SK-N-SH (cell line): ENCODE data around the gene GALNT5. TPM values are rescaled to one million over a fixed set of nuclear protein-coding genes. Genes with fewer than 3 reads are reported as not detected.

ENCODE experiments used
- CTCF ChIA-PET: fragments of 300-600, 350-600 bp; formaldehyde crosslinking; extraction: SDS; loops from one replicate; lab custom pipeline; 2021; lab: Yijun Ruan, JAX
- POLR2A ChIA-PET: fragments of 350-600 bp; sonication (Branson Sonifier 250); formaldehyde crosslinking; extraction: SDS; loops from one replicate; lab custom pipeline; 2020; ENCODE audit warnings: antibody characterized with exemption, inconsistent platforms; lab: Yijun Ruan, JAX
- DNase-seq: peaks from one replicate; pipeline ENCODE4 v3.0.0; 2012
- H2AFZ ChIP-seq: fragments of 200-600 bp; sonication (generic); 2 replicates; pipeline ENCODE4 v1.8.1; 2016; ENCODE audit warnings: antibody characterized with exemption, mild to moderate bottlenecking, low read depth
- H3F3A ChIP-seq: fragments of 200-600 bp; sonication (generic); replicated peaks from 2 replicates; pipeline ENCODE3; 2016; ENCODE audit warnings: antibody characterized with exemption, mild to moderate bottlenecking; ENCODE audit not compliant: insufficient read depth
- H3K27ac ChIP-seq, 2 experiments: fragments of 200-500 bp in 1 of 2; fragments of 200-600 bp in 1 of 2; sonication (Bioruptor generic) in 1 of 2; sonication (generic), shearing (Covaris generic) in 1 of 2; 2 replicates each; pipeline versions ENCODE4 v1.5.1 to v1.6.1; 2014 to 2016; ENCODE audit warnings: low read depth in 2 of 2, inconsistent platforms in 1 of 2, low read length in 1 of 2, mild to moderate bottlenecking in 1 of 2, mixed read lengths in 1 of 2
- H3K27me3 ChIP-seq: fragments of 200-600 bp; sonication (generic), shearing (Covaris generic); 2 replicates; pipeline ENCODE4 v1.6.1; 2016; ENCODE audit warnings: mixed run types; ENCODE audit not compliant: insufficient read depth
- H3K36me3 ChIP-seq, 2 experiments: fragments of 200-500 bp in 1 of 2; fragments of 200-600 bp in 1 of 2; sonication (Bioruptor generic) in 1 of 2; sonication (generic) in 1 of 2; replicated peaks in 1 of 2; 2 replicates each; pipeline versions ENCODE3 to v1.5.1; 2014 to 2016; ENCODE audit warnings: low read length in 1 of 2, mild to moderate bottlenecking in 1 of 2; ENCODE audit not compliant: insufficient read depth in 2 of 2, control insufficient read depth in 1 of 2
- H3K4me1 ChIP-seq, 2 experiments: fragments of 200-500 bp in 1 of 2; fragments of 200-600 bp in 1 of 2; sonication (Bioruptor generic) in 1 of 2; sonication (generic), shearing (Covaris generic) in 1 of 2; 2 replicates each; pipeline versions ENCODE4 v1.5.1 to v1.6.1; 2014 to 2016; ENCODE audit warnings: low read depth in 1 of 2, low read length in 1 of 2, mixed run types in 1 of 2; ENCODE audit not compliant: insufficient read depth in 2 of 2, control insufficient read depth in 1 of 2
- H3K4me2 ChIP-seq: fragments of 200-600 bp; sonication (generic), shearing (Covaris generic); 2 replicates; pipeline ENCODE4 v1.6.1; 2017; ENCODE audit warnings: mixed run types
- H3K4me3 ChIP-seq, 2 experiments: fragments of 200-500 bp in 1 of 2; fragments of 200-600 bp in 1 of 2; sonication (Bioruptor generic) in 1 of 2; sonication (generic), shearing (Covaris generic) in 1 of 2; 2 replicates each; pipeline versions ENCODE4 v1.5.1 to v1.8.1; 2014 to 2016; ENCODE audit warnings: low read depth in 2 of 2, inconsistent platforms in 1 of 2, low read length in 1 of 2, mild to moderate bottlenecking in 1 of 2, mixed read lengths in 1 of 2, moderate library complexity in 1 of 2
- H3K79me2 ChIP-seq: fragments of 200-600 bp; sonication (generic); 2 replicates; pipeline ENCODE4 v1.8.1; 2017; ENCODE audit warnings: mild to moderate bottlenecking; ENCODE audit not compliant: insufficient read depth
- H3K9ac ChIP-seq: fragments of 200-600 bp; sonication (generic); 2 replicates; pipeline ENCODE4 v1.6.1; 2017; ENCODE audit warnings: mixed run types
- H3K9me2 ChIP-seq: fragments of 200-600 bp; sonication (generic); 2 replicates; pipeline ENCODE4 v1.6.1; 2017; ENCODE audit warnings: mixed run types
- H3K9me3 ChIP-seq: fragments of 200-600 bp; sonication (generic); 2 replicates; pipeline ENCODE4 v1.6.1; 2017; ENCODE audit warnings: mixed run types, mild to moderate bottlenecking, moderate library complexity
- H4K20me1 ChIP-seq: fragments of 200-600 bp; sonication (generic); 2 replicates; pipeline ENCODE4 v1.6.1; 2017; ENCODE audit warnings: mild to moderate bottlenecking, mixed run types; ENCODE audit not compliant: insufficient read depth
- CHD2 ChIP-seq: fragments of 150-350 bp; IDR thresholded peaks from 2 replicates; pipeline ENCODE4 v1.6.1; 2018; ENCODE audit warnings: low read length; ENCODE audit not compliant: partially characterized antibody
- ELF1 ChIP-seq: IDR thresholded peaks from 2 replicates; pipeline ENCODE4 v1.4.0; 2012
- EP300 ChIP-seq, 2 experiments: IDR thresholded peaks; 2 replicates each; pipeline versions ENCODE4 v1.4.0 to v1.6.1; 2012; ENCODE audit warnings: borderline replicate concordance in 1 of 2, low read depth in 1 of 2, low read length in 1 of 2
- GATA2 ChIP-seq: sonication (generic); formaldehyde crosslinking; IDR thresholded peaks from 2 replicates; pipeline ENCODE4 v1.5.0; 2020; ENCODE audit warnings: mild to moderate bottlenecking, missing genetic modification reagents
- JUND ChIP-seq: IDR thresholded peaks from 2 replicates; pipeline ENCODE4 v1.4.0; 2012
- MEF2A ChIP-seq: IDR thresholded peaks from 2 replicates; pipeline ENCODE4 v1.4.0; 2012; ENCODE audit warnings: low read depth, borderline replicate concordance
- MXI1 ChIP-seq: IDR thresholded peaks from 2 replicates; pipeline ENCODE4 v1.6.1; 2012; ENCODE audit warnings: mild to moderate bottlenecking, low read depth, low read length, improper control_type of control experiment
- NFIC ChIP-seq: IDR thresholded peaks from 2 replicates; pipeline ENCODE4 v1.4.0; 2012; ENCODE audit warnings: borderline replicate concordance
- NRF1 ChIP-seq: IDR thresholded peaks from 2 replicates; pipeline ENCODE4 v1.6.1; 2012; ENCODE audit warnings: low read depth, mild to moderate bottlenecking, low read length
- RAD21 ChIP-seq: IDR thresholded peaks from 2 replicates; pipeline ENCODE4 v1.6.1; 2012; ENCODE audit warnings: mild to moderate bottlenecking, low read length
- RCOR1 ChIP-seq: fragments of 150-350 bp; IDR thresholded peaks from 2 replicates; pipeline ENCODE4 v1.6.1; 2017; ENCODE audit warnings: antibody characterized with exemption, low read length
- RFX5 ChIP-seq: IDR thresholded peaks from 2 replicates; pipeline ENCODE4 v1.6.1; 2012; ENCODE audit warnings: mild to moderate bottlenecking, improper control_type of control experiment, low read length
- SIN3A ChIP-seq: IDR thresholded peaks from 2 replicates; pipeline ENCODE4 v1.6.1; 2012; ENCODE audit warnings: low read depth, mild to moderate bottlenecking, low read length, moderate library complexity, borderline replicate concordance
- SMC3 ChIP-seq: IDR thresholded peaks from 2 replicates; pipeline ENCODE4 v1.6.1; 2012; ENCODE audit warnings: low read depth, low read length, improper control_type of control experiment
- TAF1 ChIP-seq: IDR thresholded peaks from 2 replicates; pipeline ENCODE4 v1.6.1; 2012; ENCODE audit warnings: low read depth, mild to moderate bottlenecking, low read length, moderate library complexity, borderline replicate concordance
- TCF12 ChIP-seq: IDR thresholded peaks from 2 replicates; pipeline ENCODE4 v1.4.0; 2012
- TEAD4 ChIP-seq: IDR thresholded peaks from 2 replicates; pipeline ENCODE4 v1.4.0; 2012; ENCODE audit warnings: mild to moderate bottlenecking, borderline replicate concordance; ENCODE audit not compliant: insufficient read depth
- YY1 ChIP-seq: IDR thresholded peaks from 2 replicates; pipeline ENCODE4 v1.4.0; 2012; ENCODE audit warnings: low read depth, mild to moderate bottlenecking
- WGBS: methylation state at CpG from one replicate; pipeline ENCODE4 v1.1.6; 2017; ENCODE audit warnings: low lambda C conversion rate; 5-methylcytosine and 5-hydroxymethylcytosine counted together
- polyA plus RNA-seq, 3 experiments: library from polyadenylated mRNA; depleted of rRNA; stranded (reverse); fragments of >200 nt; gene quantifications; 2 replicates each; pipeline ENCODE4 v1.2.3, GENCODE V29; 2012
- TF ChIP-seq, protein P1 (sequence below): IDR thresholded peaks from 2 replicates; pipeline ENCODE4 v1.4.0; 2012; ENCODE audit warnings: low read depth
- TF ChIP-seq, protein P2 (sequence below): IDR thresholded peaks from 2 replicates; pipeline ENCODE4 v1.4.0; 2012; ENCODE audit warnings: low read depth, borderline replicate concordance
- TF ChIP-seq, protein P3 (sequence below): fragments of 150-350 bp; IDR thresholded peaks from 2 replicates; pipeline ENCODE4 v1.6.1; 2016; ENCODE audit warnings: mild to moderate bottlenecking, low read depth, low read length

Gene GALNT5
- polyA plus RNA-seq, 1 of the 3 experiments (the other 2 are of a cell fraction): 10.4 TPM

DNA sequence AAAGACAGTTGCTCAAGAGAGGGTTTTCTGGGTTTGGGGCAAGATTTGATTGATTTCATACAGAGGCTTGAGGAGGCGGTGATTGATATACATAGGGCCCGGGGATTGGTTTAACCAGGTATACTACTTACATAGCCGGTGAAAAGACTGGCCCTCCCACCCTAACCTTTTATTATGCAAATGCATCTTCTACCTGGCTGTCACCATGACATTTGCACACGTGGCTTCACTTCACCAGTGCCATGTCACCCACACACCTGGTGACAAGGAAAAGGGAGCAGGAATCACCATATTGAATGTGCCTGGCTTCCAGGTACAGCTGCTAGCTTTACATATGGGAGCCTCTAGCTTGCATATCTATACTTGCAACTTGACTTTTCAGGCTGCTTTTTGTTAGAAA lies 58.4 kb downstream of the GALNT5 start:
- 18% methylated on average over 4 of the region's 4 CpGs for WGBS
- Histone ChIP-seq H3K9ac (no peak overlapping the region), H4K20me1 (no peaks in the 10 kb centered on the region), H2AFZ (no peak overlapping the region), H3K4me1 (0 out of 4 replicates have a peak, but pooled peaks cover 0 to 4% of the 10 kb centered on the region in 2 experiments), H3K79me2 (no peaks in the 10 kb centered on the region), H3K9me3 (peaks cover 4% of the 10 kb centered on the region; the same call in 1 of the 2 replicates), H3K36me3 (no peaks in the 10 kb centered on the region), H3K4me2 (no peak overlapping the region), H3K27ac (no peak overlapping the region), H3K27me3 (no peaks in the 10 kb centered on the region; the same call in 1 of the 2 replicates), H3F3A (peaks cover 5% of the 10 kb centered on the region), H3K4me3 (no peak overlapping the region), H3K9me2 (no peaks in the 10 kb centered on the region)
- no peak for TF ChIP-seq SMC3
- no peak for TF ChIP-seq JUND
- TF ChIP-seq NFIC: no peak
- TF ChIP-seq, protein P1, sequence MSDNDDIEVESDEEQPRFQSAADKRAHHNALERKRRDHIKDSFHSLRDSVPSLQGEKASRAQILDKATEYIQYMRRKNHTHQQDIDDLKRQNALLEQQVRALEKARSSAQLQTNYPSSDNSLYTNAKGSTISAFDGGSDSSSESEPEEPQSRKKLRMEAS: no peak
- no peak for TF ChIP-seq YY1
- TF ChIP-seq RAD21: no peak
- TF ChIP-seq ELF1: no peak
- no peak for TF ChIP-seq GATA2 (CRISPR knock-in tag)
- TF ChIP-seq, protein P2, sequence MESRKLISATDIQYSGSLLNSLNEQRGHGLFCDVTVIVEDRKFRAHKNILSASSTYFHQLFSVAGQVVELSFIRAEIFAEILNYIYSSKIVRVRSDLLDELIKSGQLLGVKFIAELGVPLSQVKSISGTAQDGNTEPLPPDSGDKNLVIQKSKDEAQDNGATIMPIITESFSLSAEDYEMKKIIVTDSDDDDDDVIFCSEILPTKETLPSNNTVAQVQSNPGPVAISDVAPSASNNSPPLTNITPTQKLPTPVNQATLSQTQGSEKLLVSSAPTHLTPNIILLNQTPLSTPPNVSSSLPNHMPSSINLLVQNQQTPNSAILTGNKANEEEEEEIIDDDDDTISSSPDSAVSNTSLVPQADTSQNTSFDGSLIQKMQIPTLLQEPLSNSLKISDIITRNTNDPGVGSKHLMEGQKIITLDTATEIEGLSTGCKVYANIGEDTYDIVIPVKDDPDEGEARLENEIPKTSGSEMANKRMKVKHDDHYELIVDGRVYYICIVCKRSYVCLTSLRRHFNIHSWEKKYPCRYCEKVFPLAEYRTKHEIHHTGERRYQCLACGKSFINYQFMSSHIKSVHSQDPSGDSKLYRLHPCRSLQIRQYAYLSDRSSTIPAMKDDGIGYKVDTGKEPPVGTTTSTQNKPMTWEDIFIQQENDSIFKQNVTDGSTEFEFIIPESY: no peak
- no peak for TF ChIP-seq RCOR1
- no peak for TF ChIP-seq TAF1
- no peak for DNase-seq
- ChIA-PET POLR2A (no interaction called here), CTCF (interaction anchor here (1.4 to 9.1 kb wide), 3 partner anchors 12 to 20 kb away, joined by 5 to 49 read pairs (median 34); no protein-coding TSS in a partner anchor)

DNA sequence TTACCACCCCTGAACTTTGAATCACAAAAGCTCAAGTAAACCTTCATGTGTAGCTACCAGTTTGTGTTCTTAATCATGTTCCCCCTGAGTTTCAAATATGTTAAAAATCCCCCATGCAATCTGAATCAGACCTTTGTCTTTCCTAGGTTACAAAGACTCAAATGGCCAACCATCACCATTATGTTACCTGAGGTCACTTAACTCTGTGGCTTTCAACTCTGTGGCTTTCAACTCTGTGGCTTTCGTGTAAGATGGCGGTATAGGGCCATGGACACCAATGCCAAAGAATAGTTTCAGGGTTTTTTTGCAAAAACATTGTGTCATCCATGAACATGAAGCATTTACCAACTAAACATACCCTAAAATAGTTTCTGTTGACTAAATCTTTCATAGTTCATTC lies 61.4 kb downstream of the GALNT5 start:
- H3K9me2 ChIP-seq: no peaks in the 10 kb centered on the region
- H3K4me1 ChIP-seq: no peaks in the 10 kb centered on the region
- no peak overlapping the region for H3K27ac ChIP-seq
- ChIA-PET POLR2A (no interaction called here), CTCF (interaction anchor here (3.3 to 9.1 kb wide), 3 partner anchors 9 to 17 kb away, joined by 20 to 49 read pairs (median 34); no protein-coding TSS in a partner anchor)
- H3K36me3 ChIP-seq: no peaks in the 10 kb centered on the region
- WGBS: 8% methylated on average over 2 of the region's 2 CpGs
- no peaks in the 10 kb centered on the region for H3F3A ChIP-seq
- no peaks in the 10 kb centered on the region for H3K79me2 ChIP-seq
- DNase-seq: no peak
- H3K4me2 ChIP-seq: no peak overlapping the region
- H2AFZ ChIP-seq: no peak overlapping the region
- peaks cover 2% of the 10 kb centered on the region; the same call in 1 of the 2 replicates for H3K27me3 ChIP-seq
- no peak overlapping the region for H3K4me3 ChIP-seq
- H4K20me1 ChIP-seq: no peaks in the 10 kb centered on the region
- H3K9ac ChIP-seq: no peak overlapping the region
- peaks cover 4% of the 10 kb centered on the region; the same call in 1 of the 2 replicates for H3K9me3 ChIP-seq
- TF ChIP-seq CHD2: no peak
- no peak for TF ChIP-seq NRF1
- TF ChIP-seq RAD21: no peak
- no peak for TF ChIP-seq SIN3A
- no peak for TF ChIP-seq RCOR1
- no peak for TF ChIP-seq TCF12
- no peak for TF ChIP-seq TAF1
- TF ChIP-seq MEF2A: no peak
- no peak for TF ChIP-seq NFIC
- TF ChIP-seq, protein P1: no peak
- TF ChIP-seq, protein P3, sequence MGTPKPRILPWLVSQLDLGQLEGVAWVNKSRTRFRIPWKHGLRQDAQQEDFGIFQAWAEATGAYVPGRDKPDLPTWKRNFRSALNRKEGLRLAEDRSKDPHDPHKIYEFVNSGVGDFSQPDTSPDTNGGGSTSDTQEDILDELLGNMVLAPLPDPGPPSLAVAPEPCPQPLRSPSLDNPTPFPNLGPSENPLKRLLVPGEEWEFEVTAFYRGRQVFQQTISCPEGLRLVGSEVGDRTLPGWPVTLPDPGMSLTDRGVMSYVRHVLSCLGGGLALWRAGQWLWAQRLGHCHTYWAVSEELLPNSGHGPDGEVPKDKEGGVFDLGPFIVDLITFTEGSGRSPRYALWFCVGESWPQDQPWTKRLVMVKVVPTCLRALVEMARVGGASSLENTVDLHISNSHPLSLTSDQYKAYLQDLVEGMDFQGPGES: no peak
- TF ChIP-seq MXI1: no peak
- no peak for TF ChIP-seq EP300 (IDR thresholded peaks at IDR 0.05; ENCODE audit: borderline replicate concordance in 1 of 2, low read depth in 1 of 2, low read length in 1 of 2)
- TF ChIP-seq RFX5: no peak
- TF ChIP-seq, protein P2: no peak
- no peak for TF ChIP-seq TEAD4
